Epidermal melanocyte (primary cell): ENCODE results near the gene PTRH2.
"Not testable (repeated sequence)": the region's sequence is repeated elsewhere in the genome, so short reads cannot be mapped to it uniquely, and the experiment has no call there.

Source experiments
- DNase-seq: peaks from one replicate; pipeline ENCODE4 v3.0.0; 2011; ENCODE audit warnings: low spot score; ENCODE audit not compliant: insufficient read length

PTRH2 gene

GRCh38 chr17:59707149-59707970 lies at the start of gene PTRH2, which contains the start of gene VMP1:
Gene PTRH2 (minus strand): TSS chr17:59707430. CDS start chr17:59697978, 9,452 bp downstream.
Gene VMP1 (plus strand): TSS chr17:59707654. CDS start chr17:59731447, 23,793 bp downstream.
- peak; percentile 98 for DNase-seq

- no peak for DNase-seq
Observed at GRCh38 chr17:59756236-59756818, 49.1 kb upstream of the PTRH2 start.

DNA sequence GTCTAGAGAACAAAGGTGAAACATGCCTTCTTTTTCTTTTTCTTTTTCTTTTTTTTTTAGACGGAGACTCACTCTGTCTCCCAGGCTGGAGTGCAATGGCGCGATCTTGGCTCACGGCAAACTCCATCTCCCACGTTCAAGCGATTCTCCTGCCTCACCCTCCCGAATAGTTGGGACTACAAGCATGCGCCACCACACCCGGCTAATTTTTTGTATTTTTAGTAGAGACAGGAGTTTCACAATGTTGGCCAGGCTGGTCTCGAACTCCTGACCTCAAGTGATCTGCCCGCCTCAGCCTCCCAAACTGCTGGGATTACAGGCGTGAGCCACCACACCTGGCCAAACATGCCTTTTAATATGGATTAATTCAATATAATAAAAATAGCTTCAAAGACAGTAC lies 47.8 kb upstream of the PTRH2 start:
- DNase-seq = not testable (repeated sequence)

DNA sequence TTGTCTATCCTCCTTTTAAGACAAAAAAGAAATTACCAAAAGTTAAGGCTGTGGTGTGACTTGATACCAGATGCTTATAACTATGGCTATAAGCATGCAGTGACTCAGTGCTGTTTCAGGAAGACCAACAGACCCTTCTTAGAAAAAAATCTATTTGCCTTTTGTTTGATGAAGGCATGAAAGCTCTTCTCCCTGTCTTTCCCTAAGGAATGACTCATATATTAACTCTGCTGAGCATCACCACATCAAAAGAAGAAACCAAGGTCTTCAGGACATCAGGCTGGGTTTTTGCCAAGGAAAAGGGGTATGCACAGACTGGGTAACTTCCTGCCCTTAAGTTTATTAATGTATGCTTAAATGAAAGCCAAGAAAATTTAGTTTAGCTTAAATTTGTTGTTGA lies 47.3 kb upstream of the PTRH2 start:
- DNase-seq = no peak

DNA sequence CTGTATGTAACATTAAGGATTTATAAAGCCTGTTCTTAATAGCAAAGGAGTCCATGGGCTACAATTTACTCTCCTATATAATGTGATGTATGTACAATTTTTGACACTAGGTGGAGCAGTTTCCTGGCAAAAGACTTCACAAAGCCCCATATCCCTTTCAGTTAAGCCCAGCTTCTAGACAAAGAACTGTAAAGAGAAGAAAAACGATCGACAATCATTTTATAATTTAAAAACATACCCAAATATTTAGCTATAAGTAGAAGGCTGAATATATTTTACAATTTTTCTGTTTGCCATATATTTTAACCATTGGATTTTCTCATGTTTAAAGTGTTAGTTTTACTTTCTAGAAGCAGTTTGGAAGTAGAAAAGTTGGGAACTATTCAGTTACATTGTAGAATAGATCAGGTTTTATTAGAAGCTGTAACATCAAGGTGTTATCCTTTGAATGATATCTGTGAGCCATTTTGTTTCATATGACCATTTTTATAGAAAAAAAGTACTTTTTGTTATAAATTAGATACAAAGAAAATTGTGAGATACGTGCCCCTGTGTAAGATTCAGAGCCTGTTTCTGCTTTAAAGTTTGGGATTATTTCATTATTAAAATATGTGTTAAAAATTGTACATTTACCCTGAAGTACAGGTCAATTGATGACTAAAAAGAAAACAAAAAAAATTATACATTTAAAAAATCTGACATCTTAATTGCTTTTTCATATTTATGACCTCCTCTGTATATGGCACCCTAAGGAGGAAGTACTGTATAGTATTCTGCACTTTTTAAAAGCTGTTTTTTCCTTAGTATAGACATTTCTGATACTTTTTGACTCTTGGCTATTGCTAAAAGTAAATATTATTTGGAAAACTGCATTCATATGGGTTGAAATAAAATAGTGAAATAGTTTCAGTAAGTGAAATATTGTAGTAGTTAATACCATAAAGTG lies 46.6 kb upstream of the PTRH2 start:
- peak; percentile 71 for DNase-seq

DNA sequence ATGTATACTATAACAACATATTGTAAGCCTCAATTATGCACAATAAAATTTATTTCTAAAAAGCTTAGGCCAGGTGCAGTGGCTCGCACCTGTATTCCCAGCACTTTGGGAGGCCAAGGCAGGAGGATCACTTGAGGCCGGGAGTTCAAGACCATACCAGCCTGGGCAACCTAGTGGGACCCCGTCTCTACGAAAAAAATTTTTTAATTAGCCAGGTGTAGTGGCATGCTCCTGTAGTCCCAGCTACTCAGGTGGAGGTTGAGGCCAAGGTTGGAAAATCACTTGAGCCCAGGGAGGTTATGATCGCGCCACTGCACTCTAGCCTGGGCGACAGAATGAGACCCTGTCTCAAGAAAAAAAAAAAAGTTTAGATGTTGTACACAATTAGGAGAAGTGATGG lies 45.7 kb upstream of the PTRH2 start:
- DNase-seq = no peak

DNA sequence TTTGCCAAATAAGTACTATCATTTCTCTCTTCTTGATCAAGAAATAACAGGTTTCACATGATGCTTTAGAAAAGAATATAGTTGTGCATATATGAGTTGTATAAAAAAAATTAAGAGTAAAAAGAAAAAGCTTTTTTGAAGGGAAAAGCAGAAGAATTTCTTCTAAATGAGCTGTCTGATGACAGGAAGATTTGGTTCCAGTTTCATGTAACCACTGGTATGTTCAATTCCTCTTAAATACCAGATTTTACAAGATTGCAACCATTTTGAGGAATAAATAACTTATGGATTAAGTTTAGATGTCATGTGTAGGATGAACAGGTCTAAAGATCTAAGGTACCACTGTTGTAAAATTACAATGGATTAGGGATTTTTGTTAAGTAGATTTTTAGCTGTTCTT lies 45.2 kb upstream of the PTRH2 start:
- DNase-seq = no peak

GRCh38 chr17:59751955-59752413 lies 44.8 kb upstream of the PTRH2 start:
- no peak for DNase-seq

GRCh38 chr17:59748591-59748990 lies 41.4 kb upstream of the PTRH2 start:
- no peak for DNase-seq

DNA sequence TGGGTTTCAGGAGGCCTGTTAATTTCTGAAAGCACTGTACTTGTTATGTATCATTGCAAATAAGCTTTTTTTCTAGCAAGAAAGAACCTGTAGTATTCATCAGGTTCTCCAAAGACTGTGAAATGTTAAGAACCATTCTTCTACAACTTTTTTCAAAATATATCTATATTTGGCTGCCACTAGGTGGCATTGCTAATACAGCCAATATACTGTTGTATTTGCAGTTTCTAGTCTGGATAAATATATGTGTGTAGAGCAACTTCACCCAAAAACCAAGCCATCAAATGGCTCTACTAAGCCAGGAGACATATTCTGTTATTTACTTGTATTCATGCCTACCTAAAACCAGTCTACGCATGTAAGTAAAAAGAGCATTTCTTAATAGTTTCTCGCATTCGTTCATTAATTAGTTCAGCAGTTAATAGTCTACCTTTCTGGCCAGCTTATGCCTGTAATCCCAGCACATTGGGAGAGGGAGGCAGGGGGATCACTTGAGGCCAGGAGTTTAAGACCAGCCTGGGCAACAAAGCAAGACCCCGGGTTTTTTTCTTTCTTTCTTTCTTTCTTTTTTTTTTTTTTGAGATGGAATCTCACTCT lies 39.7 kb upstream of the PTRH2 start:
- peak; percentile 22 for DNase-seq

DNA sequence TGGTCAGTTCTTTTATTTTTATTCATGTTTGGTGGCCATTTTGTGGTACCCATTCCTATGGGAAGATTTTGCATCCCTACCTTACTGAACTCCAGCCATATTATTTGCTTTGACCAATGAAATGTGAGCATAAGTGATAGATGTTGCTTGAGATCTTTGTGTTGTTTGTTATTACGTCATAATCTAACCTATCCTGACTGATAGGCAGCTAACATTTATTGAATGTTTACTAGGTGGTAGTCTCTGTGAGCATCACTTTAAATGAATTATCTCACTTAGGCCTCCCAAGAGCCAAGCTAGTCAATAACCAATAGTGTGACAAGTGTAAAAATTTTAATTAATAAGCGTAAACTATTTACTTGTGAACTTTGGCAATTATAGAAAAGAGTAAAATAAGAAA lies 37.8 kb upstream of the PTRH2 start:
- no peak for DNase-seq

DNA sequence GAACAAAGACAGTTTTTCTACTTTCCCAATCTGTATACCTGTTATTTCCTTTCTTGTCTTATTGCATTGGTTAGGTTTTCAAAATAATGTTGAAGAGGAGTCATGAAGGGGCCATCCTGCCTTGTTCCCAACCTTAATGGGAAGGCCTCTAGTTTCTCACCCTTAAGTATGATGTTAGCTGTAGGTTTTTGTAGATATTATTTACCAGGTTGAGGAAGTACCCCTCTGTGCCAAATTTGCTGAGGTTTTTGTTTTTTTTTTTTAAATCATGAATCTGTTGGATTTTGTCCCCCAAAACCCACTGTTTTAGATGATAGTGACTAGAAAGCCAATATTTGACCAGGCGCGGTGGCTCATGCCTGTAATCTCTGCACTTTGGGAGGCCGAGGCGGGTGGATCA lies 36.6 kb upstream of the PTRH2 start:
- no peak for DNase-seq

DNA sequence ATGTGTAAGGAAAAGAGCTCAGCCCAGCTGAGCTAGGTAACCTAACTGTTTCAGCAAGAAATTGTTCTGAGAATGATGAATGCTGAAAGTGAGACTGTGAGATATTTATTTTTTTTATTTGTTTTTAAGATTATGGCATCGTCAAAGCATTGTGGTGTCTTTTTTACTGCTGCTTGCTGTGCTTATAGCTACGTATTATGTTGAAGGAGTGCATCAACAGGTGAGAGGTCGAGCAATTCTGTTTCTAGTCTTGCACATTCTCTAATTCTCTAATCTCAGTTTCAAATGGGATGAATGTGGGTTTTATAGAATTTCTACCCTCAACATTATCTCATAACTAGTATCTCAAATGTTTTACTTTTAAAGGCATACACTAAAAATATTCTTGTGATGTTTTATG lies 30.1 kb upstream of the PTRH2 start:
- no peak for DNase-seq

DNA sequence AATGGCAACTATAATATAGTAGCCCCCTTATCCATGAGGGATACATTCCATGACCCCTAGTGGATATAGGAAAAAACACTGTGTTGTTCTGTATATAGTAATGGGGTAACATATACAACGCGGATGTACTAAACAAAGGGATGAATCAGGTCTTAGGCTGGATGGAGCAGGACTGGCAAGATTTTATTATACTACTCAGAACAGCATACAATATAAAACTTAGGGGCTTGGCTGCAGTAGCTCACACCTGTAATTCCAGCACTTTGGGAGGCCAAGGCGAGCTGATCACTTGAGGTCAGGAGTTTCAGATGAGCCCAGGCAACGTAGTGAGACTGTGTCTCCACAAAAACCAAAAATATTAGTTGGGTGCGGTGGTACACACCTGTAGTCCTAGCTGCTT lies 27.0 kb upstream of the PTRH2 start:
- DNase-seq = no peak

DNA sequence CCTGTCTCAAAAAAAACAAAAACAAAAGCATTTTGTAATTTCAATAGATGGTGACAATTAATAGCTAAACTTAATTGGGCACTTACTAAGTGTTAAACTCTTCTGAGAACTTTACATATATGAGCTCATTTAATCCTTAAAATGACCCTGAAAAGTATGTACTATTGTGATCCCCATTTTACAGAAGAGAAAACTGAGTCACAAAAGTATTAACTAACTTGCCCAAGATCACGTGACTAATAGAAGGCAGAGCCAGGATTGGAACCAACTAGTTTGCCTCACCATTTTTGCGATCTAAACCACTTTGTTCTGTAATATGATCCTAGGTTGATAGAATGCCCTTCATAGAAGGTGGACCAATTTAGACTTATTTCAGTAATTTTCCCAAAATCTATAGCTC lies 26.5 kb upstream of the PTRH2 start:
- no peak for DNase-seq

- no peak for DNase-seq
Observed at GRCh38 chr17:59730268-59730834, 23.1 kb upstream of the PTRH2 start.

DNA sequence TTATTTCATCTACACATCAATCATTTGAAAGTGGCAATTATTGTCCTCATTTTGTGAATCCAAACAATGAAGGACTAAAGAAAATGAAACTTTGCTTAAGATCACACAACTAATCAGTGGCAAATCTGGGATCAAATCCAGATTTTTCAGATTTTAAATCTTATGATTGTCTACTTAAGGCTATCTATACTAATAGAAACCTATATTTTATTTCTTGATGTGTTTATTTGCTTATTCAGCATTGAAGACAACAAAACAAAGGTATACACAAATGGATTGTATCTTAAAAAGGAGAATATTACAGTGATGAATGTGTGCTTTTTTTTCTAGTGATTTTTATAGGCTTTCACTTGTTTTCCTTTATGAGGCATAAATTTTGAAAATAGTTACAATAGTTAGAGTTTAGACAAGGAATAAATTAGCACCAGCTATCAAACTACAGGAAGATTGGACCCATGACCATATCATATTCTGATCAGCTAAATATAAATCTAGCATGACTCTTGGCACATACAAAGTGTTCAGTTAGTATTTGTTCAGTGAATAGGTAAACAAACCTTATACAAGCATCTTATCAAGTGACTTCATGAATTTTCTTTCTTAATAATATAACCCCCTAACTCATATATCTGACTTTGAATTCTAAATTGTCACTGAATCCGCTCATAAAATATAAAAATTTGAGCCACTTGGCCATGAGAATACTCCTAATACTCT lies 20.7 kb upstream of the PTRH2 start:
- DNase-seq = no peak

GRCh38 chr17:59725691-59726090 lies 18.5 kb upstream of the PTRH2 start:
- DNase-seq = no peak

- DNase-seq = no peak
Observed at GRCh38 chr17:59723607-59724006, 16.4 kb upstream of the PTRH2 start.

GRCh38 chr17:59723041-59723440 lies 15.8 kb upstream of the PTRH2 start:
- no peak for DNase-seq
